HEK293 (cell line): ENCODE measurements around the gene BICRA.

Source experiments
- PATZ1 ChIP-seq: fragments of 450-650 bp; formaldehyde crosslinking; IDR thresholded peaks from 2 replicates; pipeline ENCODE4 v1.5.1; 2016; ENCODE audit warnings: missing biosample characterization, missing genetic modification characterization
- PRDM10 ChIP-seq: fragments of 450-650 bp; formaldehyde crosslinking; IDR thresholded peaks from 2 replicates; pipeline ENCODE4 v1.5.1; 2016; ENCODE audit warnings: missing biosample characterization, missing genetic modification characterization
- SETDB1 ChIP-seq: IDR thresholded peaks from one replicate; pipeline ENCODE4 v1.6.1; 2017; ENCODE audit warnings: mild to moderate bottlenecking, low read length, moderate library complexity, mixed read lengths; ENCODE audit not compliant: insufficient read length
- ZNF830 ChIP-seq: fragments of 450-650 bp; IDR thresholded peaks from 2 replicates; pipeline ENCODE4 v1.5.0; 2018; ENCODE audit warnings: missing biosample characterization, missing genetic modification characterization, low read depth, mild to moderate bottlenecking, moderate library complexity

- no peak for TF ChIP-seq ZNF830 (tag by site-specific recombination)
- no peak for TF ChIP-seq PATZ1 (tag by site-specific recombination)
- no peak for TF ChIP-seq PRDM10 (tag by site-specific recombination)
- TF ChIP-seq SETDB1, result no peak
These were observed 44.9 kb downstream of the BICRA start for GRCh38 chr19:47653856-47654255.
